ENCODE results near the gene TET1.
A peak's percentile ranks its signal among the peaks of the same experiment; 100 is the strongest.
"Not testable (repeated sequence)": the region's sequence is repeated elsewhere in the genome, so short reads cannot be mapped to it uniquely, and the experiment has no call there.

TET1 gene

DNA sequence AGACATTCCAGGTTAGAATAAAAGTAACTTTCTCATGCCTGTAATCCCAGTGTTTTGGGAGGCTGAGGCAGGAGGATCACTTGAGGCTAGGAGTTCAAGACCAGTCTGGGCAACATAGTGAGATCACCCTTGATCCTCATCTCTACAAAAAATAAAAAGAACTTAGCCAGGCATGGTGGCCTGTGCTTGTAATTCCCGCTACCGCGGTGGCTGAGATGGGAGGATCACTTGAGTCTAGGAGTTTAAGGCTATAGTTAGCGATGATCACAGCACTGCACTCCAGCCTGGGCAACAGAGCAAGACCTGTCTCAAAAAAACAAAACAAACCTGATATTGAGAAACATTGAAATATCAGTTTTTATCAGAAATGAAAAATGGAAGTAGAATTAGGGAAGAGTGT is 4.6 kb downstream of the TET1 start:
- DNase-seq (ENCODE audit: low read depth) = no peak

- no peak for DNase-seq (ENCODE audit: low read depth)
Measured at GRCh38 chr10:68565658-68566057, 5.5 kb downstream of the TET1 start.

DNA sequence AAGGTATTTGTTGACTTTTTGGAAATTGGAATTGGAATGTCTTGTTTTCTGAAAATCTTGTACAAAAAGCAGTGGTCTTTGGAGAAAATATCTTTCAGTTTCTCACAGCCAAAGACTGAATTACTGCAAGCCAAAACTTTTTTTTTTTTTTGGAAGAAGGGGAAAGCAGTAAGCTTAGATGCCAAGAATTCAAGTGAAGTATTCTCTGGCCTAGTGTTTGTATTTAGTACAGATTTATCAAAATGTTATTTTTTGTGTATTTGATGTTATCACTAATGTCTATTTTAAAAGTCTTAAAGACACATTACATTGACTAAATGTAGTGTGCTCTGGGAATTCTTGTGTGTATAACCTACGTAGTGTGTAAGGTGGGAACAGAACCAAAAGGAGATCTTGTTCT is 6.2 kb downstream of the TET1 start:
- no peak for DNase-seq (ENCODE audit: low read depth)

- no peak for DNase-seq (ENCODE audit: low read depth)
Measured at GRCh38 chr10:68566955-68567354, 6.8 kb downstream of the TET1 start.

DNA sequence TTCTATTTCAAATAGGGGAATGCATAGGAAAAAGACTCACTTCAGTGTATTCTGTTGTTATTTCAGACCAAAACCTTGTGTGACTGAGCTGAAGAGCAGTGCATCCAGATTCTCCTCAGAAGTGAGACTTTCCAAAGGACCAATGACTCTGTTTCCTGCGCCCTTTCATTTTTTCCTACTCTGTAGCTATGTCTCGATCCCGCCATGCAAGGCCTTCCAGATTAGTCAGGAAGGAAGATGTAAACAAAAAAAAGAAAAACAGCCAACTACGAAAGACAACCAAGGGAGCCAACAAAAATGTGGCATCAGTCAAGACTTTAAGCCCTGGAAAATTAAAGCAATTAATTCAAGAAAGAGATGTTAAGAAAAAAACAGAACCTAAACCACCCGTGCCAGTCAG is 12.0 kb downstream of the TET1 start:
- DNase-seq (ENCODE audit: low read depth) = no peak

GRCh38 chr10:68574051-68574450 is 13.9 kb downstream of the TET1 start:
- no peak for DNase-seq (ENCODE audit: low read depth)

DNA sequence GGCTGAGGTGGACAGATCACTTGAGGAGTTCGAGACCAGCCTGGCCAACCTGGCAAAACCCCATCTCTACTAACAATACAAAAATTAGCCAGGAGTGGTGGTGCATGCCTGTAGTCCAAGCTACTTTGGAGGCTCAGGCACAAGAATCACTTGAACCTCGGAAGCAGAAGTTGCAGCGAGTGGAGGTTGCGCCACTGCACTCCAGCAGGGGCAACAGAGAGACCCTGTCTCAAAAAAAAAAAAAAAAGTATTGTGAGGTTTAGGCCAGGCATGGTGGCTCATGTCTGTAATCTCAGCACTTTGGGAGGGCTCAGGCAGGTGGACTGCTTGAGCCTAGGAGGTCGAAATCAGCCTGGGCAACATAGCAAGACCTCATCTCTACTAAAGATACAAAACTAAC is 16.0 kb downstream of the TET1 start:
- DNase-seq (ENCODE audit: low read depth) = no peak

DNA sequence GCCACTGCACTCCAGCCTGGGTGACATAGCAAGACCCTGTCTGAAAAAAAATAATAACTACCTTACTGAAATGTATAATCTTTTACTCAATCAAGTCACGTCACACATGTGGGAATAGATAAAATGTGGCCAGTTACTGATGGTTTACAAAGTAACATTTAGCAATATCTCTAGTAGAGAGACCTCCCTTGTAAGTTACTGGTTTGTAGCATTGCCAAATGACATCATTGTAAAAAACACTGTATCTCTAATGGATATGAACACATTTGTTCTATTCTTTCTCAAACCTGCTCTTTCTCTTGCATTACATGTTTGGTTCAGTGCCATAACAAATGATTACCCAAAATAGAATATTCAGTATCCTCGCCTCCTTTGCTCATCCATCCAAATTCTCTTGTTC is 18.8 kb downstream of the TET1 start:
- no peak for DNase-seq (ENCODE audit: low read depth)

DNA sequence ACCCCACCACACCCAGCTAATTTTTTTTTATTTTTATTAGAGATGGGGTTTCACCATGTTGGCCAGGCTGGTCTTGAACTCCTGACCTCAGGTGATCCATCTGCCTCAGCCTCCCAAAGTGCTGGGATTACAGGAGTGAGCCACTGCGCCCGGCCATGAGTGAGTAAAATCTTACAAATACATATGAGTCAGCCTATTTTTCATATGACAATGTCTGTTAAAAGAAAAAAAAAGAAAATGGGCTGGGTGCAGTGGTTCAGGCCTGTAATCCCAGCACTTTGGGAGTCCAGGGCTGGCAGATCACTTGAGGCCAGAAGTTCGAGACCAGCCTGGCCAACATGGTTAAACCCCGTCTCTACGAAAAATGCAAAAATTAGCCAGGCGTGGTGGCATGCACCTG is 24.1 kb downstream of the TET1 start:
- DNase-seq (ENCODE audit: low read depth) = not testable (repeated sequence)

GRCh38 chr10:68586606-68587305 is 26.6 kb downstream of the TET1 start:
- DNase-seq (ENCODE audit: low read depth) = no peak

DNA sequence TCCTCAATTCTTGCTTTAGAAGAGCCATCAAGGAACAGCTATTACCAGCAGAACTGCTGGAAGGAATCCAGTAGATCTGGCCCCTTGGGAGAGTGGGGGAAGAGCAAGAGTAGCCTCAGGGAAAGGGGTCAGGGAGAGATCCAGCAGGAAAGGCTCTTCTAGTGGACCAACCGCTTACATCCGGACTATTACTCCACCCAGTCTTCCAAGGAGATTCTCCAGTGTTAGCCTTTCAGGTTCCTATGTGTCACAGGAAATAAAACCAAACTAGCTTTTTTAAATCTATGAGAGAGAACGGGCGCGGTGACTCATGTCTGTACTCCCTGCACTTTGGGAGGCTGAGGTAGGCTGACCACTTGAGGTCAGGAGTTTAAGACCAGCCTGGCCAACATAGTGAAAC is 34.3 kb downstream of the TET1 start:
- DNase-seq (ENCODE audit: low read depth) = no peak

DNA sequence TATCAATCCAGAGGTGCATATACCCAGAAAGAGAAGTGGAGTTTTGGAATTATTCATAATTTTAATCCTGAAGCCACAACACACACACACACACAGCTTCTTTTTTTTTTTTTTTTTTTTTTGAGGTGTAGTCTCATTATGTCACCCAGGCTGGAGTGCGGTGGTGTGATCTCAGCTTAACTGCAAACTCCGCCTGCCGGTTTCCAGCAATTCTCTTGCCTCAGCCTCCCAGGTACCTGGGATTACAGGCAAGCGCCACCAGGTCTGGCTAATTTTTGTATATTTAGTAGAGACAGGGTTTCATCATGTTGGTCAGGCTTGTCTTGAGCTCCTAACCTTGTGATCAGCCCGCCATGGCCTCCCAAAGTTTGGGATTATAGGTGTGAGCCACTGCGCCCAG is 35.4 kb downstream of the TET1 start:
- no peak for DNase-seq (ENCODE audit: low read depth)

- no peak for DNase-seq (ENCODE audit: low read depth)
Measured at GRCh38 chr10:68597407-68597806, 37.3 kb downstream of the TET1 start.

- DNase-seq (ENCODE audit: low read depth) = no peak
Measured at GRCh38 chr10:68598978-68599770, 39.0 kb downstream of the TET1 start.

DNA sequence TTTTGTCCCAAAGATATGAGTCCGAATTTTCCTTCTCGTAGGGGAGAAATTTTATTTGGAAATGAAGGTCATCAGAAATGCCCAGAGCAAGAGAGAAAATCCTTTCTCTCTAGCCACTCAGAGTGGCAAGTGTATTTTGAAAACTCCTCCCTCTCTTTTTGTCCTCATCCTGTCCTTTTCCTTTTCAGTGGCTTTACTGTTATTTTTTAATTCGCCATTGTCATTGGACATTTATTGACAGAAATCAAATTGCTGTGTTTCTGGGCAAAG is 39.6 kb downstream of the TET1 start:
- no peak for DNase-seq (ENCODE audit: low read depth)

- DNase-seq (ENCODE audit: low read depth) = peak; percentile 19
Measured at GRCh38 chr10:68600041-68600778, 40.1 kb downstream of the TET1 start.

DNA sequence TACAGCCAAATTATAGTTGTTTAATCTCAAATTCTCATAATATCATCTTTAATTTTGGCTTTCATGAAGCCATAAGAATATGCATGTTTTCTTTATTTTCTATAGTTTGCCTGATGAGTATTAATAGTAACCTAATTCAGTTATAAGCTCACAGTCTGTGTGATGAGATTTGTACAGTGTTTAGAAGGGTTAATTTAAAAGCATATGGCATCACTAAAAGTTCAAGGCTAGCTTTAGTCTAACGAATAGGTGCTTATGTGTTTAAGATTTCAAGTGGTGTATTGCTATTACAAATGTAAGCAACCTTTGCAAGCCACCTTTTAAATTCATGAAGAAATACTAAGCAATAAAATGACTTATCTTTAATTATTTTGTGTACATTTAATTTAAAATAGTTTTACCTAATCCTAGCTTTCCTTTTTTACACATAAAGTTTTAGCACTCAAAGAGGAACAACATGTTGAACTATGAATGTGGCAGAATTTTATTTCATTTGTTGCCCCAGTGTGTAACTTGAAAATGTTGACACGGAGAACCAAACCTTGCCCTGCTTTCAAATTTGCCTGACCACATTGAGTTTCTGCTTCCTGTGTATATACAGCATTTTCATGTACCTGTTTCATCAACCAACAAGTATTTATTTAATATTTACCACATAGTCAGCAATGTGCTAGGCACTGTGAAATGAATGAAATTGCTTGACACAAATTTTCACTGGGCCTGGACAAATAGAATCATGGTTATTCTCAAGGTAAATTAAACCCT is 41.5 kb downstream of the TET1 start:
- no peak for DNase-seq (ENCODE audit: low read depth)

- no peak for DNase-seq (ENCODE audit: low read depth)
Measured at GRCh38 chr10:68602434-68602833, 42.3 kb downstream of the TET1 start.

- DNase-seq (ENCODE audit: low read depth) = no peak
Measured at GRCh38 chr10:68603766-68604165, 43.6 kb downstream of the TET1 start.

DNA sequence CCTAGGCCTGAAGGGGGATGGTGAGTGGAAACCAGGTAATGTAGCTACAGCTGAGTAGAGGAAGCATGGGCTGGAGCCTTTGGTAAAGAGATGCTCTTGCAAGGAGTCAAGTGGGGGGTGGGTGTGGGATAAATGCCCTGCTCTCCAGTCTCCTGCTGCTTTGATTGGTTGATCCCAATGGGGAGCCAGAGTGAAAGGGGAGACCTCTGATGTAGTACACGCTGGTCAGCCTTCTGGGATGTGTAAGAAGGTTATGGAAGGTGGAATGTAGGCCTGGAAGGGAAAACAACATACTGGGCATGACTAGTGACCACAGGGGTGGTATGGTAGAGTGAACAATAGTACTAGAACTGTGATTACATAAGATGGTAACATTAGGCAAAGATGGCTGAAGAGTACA is 44.3 kb downstream of the TET1 start:
- DNase-seq (ENCODE audit: low read depth) = no peak

DNA sequence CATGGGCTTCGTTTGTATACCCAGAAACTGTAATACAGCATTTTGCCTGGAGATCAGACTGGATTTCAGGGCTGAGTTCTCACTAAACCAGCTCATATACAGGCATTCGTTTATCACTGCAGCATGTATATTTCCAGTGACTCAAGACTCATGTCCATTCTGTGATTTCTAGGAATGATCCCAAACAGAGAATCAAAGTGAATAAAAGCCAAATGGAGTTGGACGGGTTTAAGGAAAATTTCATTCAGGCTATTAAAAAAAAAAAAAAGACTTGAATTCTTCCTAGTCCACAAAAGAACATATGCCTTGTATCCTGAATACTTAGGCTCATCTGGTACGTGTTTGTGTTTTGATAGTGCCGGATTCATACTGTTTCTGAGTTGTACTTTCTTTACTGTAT is 46.8 kb downstream of the TET1 start:
- DNase-seq (ENCODE audit: low read depth) = no peak

GRCh38 chr10:68610023-68610422 is 49.9 kb downstream of the TET1 start:
- not testable (repeated sequence) for DNase-seq (ENCODE audit: low read depth)

- no peak for DNase-seq (ENCODE audit: low read depth)
Measured at GRCh38 chr10:68611227-68611626, 51.1 kb downstream of the TET1 start.
